ENCODE measurements around the gene FZD7.

The FZD7 gene

DNA sequence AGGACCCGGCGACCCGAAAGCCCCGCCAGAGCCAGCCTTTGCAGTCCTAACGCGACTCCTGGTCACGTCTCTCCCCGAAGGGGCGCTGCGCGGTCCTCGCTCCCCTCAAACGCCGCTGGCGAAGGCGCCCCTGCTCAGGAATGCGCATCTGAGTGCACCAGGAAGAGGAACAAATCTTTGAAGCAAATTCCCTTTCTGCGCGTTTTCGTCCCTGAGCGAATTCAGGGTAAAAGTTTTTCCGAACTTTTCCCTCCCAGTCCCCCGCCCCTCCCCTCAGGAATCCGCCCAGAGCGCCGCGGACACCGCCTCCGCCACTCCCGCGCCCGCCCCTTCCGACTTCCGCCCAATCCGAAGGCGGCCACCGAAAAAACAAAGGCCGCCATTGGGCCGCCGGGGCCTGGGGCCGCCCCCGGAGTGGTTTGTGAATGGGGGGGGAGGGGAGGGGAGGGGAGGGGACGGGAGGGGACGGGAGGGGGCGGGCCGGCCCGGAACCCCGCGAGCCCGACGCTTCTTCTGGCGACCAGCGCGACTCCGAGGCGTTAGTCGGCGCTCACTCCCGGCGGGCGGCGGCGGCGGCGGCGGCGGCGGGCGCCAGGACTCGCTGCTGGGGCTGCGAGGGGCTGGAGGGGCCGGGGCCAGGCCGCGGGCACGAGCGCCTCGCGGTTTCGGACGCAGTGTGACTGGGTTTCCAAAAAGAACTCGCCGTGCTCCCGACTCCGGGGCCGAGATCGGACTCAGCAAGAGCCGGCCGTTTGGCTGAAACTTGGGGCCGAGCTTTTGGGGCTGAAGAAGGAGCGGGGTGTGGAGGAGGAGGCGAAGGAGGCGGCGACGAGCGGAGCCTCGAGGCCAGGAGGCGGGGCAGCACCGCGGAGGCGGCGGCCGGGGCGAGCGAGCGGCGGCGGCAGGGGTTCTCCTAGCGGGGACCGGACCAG lies at the start of gene FZD7:
Gene FZD7, plus strand, starts transcription at position 539 of the 932 bp plus-strand sequence. CDS start 793 bp downstream, outside the sequence.
- peak; percentile 83 for DNase-seq

DNA sequence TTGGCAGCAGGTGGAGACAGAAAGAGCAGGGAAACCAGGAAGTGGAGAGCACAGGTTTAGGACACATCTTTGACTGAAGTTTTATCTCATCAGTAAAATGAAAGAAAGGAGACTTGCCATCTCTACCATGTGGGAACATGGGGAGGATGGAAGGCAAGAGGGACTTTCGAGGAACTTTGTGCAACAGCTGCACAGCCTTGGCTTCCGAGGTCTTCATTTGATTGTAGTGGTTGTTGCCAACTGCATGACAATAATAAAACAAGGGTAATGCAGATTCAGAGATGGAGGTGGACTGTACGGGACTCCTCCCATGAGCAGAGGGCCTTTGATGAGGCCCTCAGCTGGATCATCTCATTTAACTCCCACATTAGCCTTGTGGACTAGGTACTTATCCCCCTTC lies 49.3 kb upstream of the FZD7 start:
- DNase-seq, result no peak

DNA sequence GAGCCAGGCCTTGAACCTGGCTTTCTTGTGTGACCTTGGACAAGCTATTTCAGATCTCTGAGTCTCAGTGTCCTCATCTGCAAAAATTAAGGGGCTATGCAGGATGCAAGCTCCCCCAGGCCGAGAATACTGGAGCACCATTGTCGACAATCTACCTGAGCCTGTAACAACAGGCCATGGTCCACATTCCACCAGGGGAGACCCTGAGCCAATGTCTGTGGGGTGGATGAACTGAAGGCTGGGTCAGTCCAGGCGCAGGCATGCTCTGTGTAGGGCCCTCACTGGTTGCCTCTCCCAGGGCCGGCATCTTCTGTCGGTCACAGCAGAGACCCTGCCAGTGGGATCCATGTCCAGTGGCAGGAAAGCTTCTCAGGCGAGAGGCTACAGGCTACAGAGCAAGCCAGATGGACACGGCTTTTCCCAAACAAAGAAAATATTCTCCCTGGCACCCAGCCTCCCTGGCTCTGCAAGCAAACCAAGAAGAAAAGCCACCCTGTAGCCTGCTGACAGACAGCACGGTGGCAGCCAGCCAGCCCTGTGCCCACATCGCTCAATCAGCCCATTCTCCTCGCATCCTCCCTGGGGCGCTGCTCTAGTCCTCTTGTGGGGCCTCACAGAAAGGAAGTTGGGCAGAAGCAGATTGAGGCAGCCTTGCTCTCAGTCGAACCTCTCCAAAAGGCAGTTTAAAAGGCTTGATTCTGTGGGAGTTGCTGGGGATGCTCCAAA lies 48.7 kb upstream of the FZD7 start:
- DNase-seq, result peak; percentile 71

DNA sequence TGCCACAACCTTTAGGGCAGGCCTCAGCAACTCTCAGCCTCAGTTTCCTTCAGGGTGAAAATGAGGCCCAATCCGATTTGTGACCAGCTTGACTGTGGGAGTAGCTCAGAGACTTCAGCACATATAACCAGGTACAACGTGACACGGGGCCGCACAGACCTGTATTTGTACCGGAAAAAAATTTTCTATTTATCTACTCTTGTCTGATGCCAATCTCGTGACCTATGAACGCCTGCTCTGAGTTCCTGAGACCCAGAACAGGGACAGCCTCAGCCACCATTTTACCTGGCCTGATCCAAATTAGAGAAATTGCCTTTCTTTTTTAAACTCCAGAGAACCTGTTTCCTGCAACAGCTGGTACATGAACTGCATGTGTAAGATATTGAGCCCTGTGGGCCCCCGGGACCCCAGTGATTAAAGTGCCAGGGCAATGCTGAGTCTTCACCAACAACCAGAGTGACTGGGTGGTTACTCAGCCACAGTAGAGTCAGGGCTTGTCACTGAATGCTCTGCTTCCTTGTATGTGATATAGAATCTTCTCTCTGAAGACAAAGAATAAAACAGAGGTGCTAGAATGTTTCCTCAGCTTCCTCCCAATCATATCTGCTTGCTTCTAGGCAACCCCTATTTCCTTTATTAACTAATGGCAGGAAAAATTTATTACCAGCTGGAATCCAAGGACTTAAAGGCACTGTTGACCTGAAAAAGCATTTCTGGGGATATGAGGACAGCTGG lies 47.8 kb upstream of the FZD7 start:
- no peak for DNase-seq

DNA sequence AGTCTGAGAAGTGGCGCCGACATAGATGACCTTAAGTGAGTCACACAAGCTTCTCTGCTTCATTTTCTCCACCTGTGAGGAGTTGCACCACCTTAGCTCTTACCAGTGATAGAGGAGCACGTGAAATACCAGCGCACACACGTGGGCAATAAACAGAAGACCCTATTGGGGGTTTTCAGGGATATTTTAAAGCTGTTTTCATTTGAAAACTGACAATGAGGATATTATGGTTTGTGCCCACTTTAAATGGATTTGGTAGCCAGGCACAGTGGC lies 47.3 kb upstream of the FZD7 start:
- no peak for DNase-seq

DNA sequence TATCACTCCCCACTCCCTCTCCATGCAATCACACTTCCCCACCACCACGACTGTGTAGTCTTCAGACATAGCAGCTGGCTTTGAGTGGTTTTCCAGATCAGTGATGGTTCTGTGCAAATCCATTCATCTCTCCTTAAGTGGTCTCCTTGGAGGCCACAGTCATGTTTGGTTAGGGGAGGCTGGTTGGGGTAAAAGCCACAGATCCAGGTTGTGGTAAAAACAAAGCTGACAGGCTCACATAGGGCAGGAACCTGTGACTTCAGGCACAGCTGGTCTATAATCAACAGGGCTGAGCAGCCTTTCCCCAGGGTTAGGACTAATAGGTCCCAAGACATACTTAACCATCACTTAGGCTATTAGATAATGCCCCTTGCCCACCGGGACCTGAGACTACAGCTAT lies 46.2 kb upstream of the FZD7 start:
- DNase-seq, result no peak

DNA sequence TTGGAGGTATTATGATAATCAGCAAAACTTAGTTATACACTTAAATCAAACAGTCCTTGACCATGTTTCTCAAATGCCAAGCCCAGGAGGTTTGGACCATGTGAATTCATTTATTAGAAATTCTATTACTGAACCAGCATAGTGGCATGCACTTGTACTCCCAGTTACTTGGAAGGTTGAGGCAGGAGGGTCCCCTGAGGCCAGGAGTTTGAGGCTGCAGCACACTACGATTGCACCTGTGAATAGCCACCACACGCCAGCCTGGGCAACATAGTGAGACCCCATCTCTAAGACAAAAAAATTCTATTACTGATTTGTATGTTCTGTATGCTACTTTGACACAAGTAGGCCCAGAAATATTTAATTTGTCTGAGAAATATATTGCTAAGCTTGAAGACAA lies 43.6 kb upstream of the FZD7 start:
- no peak for DNase-seq

DNA sequence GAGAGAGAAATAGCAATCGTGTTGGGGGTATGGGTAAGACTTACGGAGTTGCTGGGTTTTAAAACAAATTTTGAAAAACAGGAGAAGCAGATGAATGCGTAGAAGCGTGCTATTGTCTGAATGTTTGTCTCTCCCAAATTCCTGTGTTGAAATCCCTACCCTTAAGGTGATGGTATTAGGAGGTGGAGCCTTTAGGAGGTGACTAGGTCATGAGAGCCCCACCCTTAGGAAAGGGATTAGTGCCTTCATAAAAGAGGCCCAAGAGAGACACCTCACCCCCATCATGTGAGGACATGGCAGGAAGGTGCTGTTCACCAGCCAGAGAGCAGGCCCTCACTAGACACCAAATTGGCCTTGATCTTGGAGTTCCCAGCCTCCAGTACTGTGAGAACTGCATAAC lies 40.7 kb upstream of the FZD7 start:
- no peak for DNase-seq

DNA sequence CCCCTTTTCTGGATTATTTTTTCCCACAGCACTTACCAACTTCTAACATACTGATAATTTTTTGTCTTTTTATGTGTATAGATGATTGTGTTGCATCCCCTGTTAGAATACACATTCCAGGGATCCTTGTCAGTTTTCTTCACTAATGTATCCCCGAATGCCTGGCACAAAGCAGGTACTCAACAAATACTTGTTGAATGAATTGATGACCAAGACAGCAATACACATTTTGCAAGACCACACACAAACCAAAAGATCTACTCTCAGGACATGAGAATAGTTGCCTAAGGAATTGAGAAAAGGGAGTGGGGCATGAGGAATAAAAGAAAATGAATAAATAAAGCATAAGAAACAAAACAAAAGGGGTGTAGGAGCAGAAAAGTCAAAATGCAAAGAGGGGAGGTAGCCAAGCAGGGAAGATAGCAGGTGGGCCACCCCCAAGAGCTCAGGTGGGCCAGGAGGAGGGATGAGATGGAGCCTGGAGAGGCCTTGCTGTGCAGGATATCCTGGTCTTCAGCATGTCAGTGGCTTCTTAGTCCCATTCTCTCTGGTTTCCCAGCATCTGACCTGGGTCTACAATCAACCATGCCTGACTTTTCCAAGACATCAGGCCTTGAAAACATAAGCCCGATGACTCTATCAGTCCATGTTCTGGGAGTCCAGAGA lies 38.5 kb upstream of the FZD7 start:
- DNase-seq, result no peak

DNA sequence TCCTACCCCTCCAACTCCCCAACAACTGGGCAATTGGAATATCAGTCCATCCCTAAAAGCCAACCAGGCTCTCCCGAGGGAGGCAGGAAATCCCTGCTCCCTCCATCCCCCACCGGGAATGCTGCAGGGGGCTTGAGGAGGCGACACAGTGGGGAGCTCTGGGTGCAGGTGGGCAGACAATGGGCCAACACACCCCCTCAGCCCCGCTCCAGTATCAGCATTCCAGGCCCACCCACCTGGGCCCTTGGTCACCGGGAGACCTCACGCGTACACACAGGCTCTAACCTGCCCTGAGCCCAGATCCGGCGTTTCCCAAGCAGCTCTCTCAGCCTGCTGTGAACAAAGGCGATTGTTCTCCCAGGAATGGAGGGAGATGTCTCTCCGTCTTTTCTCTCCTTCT lies 37.6 kb upstream of the FZD7 start:
- no peak for DNase-seq

DNA sequence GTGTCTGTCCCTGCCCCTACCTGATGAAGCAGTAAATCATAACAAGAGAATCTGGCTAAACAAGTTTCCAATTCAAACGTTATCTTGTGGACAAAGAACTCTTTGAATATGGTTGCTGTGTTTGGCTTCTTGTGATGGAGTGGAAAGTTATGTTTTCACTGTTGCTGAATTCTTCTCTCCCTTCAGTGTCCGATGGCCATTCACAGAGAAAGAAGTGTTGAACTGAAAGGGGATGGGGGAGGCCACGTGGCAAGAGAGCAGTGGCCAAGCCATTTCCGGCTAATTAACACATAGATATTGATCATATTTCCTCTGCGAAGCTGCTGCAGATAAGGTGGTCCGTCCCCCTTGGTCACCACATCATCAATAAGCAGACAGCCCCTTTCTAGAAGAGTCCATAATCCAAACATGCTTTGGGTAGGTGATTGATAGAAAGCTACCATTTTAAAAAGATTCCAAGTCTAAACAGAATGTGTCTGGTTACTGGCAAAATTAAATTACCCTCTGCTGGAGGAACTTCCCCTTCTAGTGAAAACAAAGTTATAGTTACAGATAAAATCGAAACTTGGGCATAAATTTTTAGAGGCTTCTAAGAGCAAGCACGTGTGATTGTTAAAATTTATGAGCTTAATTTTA lies 36.9 kb upstream of the FZD7 start:
- no peak for DNase-seq

DNA sequence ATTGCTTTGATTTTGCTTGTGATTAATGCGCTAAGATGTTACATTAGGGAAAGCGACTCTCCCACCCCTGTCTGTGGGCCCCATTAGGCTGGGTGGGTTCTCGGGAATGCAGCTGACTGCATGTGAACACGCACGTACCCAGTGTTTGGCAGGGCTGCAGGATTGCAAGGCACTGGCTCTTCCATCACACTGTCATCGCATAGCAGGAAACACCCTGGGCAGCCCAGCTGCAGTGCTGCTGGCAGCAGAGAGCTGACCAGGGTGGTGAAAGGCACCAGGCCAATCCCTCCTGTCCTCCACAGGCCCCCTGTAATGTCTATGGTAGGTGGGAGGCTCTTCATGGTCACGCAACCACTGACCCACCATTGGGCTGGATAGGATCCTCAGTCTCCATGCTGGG lies 34.4 kb upstream of the FZD7 start:
- no peak for DNase-seq

DNA sequence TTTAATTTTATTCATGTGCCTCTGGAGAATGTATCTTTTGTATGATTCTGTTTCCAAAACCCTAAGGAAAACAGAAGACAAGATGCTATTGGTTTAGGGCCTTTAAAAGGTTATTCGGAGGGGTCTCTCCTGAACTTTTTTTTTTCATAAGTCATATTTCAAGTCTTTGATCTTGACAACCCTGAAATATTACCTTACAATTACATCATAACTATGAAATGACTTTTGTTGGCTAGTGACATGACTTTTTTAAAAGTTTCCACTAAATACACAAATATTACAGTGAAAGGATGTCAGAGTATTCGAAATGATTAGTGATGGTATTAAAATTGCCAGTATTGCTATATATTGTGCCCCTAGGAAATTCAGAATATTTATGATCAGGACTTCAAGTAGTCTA lies 31.8 kb upstream of the FZD7 start:
- no peak for DNase-seq

DNA sequence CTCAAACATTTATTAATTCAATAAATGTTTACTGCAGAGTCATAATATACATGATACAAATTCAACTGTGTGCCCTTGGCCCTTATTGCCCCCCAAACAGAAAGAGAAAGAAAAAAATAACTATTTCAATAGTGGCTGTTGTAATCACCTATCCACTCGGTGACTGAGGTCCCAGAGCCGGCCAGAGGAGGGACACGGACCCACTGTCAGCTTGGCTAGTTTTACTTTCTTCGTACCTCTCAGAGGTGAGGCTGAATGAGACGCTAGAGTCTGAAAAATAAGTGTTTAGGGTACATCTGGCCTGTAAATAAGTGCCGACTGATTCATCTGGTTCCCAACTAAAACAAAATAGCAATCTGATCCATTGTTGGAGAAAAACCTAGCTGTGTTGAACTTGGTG lies 31.3 kb upstream of the FZD7 start:
- DNase-seq, result no peak

DNA sequence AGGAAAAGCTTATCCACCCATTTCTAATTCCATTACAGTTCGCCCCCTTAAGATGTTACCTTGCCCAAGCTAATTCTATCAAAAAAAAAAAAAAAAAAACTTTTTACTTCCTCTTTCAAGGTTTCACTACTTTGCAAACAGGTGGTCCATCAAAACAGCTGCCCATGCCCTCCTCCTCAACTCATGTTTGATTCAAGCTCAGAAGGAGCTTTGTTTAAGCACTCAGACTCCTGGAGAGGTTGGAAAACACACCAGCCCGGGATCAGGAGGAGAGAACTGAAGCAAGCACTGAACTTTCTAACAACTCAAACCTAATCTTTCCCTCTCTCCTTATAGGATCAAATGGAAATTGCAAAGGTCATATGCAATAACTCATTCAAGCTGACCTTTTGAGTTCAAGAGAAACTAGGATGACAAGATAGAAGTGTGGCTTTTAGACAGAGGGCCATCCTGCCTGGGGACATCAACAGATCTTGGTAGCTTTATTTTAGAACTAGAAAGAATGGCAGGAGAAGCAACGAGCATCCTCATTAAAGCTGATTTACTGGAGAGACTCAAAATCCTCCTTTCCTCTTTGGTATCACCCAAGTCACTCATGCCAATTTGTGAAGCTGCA lies 28.3 kb upstream of the FZD7 start:
- DNase-seq, result no peak

DNA sequence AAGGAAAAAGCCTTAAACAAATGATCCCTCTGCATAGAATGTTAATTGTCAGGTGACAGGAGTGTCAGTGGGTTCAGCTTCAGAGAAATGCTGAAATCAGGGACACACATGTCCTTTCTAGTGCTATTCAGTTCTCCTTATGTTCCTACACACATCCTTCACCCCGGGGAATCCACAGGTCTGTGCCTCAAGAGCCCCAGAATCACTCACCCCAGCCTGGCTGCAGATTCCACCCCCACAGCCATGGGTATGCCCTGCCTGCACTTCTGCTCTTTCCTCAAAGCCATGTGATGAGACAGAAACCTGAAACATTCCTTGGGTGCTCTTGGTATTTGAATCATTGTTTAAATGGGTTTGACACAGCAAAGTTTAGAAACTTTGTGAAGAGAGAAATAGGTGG lies 27.4 kb upstream of the FZD7 start:
- DNase-seq, result no peak

DNA sequence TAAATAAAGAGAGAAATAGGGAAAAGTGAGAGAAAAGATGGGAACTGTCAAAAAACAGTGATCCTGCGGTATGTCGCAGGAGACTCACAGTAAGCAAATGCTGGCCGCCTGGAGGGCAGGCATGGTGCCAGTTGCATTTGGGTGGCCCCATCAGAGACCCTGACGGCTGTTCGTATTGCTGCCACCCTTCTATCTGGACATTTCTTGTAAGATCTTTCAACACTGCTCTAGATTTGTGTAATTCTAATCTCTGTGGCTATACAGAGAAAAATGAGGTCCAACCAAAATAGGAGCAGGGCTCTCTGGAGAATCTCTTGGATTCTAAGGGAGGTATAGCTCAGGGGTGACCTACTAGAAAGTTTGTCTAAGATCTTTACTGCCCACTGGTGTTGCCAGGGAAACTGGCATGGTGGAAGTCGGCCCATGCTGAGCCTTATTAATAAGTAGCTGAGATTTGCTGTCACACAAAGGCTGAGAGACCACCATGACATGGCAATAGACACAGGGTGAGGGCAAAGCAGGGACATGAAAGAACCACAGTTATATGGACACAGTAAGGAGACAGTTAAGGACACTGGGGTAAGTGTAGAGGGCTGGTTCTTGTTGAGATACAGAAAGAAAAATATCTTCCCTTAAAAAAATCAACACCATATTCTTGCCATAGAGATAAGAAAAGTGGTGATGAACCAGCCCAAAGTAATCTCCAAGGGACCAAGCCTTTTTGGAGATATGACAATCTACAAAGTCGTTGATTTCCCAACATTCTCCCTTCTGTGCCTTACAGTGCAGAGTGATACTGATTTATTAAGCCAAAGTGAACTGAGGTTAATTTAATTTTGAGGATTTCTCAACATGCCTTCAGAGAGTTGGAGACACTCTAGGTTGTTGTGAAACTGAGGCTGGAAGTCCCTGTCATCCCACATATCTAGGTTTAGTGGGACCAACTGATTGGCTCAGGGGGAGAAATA lies 26.4 kb upstream of the FZD7 start:
- DNase-seq, result no peak

DNA sequence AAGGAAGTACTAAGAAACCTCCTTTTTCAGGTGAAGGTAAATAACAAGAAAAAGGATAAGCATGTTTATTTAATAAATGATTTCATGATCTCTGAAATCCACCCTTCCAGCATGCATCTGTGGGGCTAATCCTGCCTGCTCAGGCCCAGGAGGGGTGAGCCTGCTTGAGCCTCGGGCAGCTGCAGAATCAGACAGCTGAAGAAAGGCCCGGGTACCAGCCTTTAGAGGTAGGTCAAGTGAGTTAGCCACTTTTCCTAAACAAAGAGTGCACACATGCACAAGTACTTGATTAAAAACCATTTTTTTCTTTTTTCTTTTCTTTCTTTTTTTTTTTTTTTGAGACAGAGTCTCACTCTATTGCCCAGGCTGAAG lies 25.7 kb upstream of the FZD7 start:
- DNase-seq, result no peak

DNA sequence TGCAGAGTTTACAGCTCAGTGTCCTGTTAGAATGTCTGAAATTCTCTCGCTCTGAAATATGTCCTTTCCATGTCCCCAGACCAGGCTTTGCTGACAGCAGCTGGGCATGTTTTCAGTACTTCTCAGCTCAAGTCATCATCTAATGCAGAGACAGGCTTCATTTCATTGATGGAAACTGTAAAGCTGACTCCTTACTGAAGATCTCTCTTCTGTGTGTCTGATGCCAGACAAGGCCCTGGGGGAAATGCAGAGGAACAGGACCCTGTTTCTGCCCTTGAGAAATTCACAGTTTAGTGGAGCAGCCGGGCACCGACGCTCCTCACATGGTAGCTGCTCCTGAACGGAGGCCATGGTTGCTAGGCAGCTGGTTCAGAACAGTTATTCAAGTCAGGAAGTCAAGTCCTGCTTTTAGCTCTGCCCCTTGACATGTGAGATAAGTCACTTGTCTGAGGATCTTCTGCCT lies 24.6 kb upstream of the FZD7 start:
- no peak for DNase-seq

DNA sequence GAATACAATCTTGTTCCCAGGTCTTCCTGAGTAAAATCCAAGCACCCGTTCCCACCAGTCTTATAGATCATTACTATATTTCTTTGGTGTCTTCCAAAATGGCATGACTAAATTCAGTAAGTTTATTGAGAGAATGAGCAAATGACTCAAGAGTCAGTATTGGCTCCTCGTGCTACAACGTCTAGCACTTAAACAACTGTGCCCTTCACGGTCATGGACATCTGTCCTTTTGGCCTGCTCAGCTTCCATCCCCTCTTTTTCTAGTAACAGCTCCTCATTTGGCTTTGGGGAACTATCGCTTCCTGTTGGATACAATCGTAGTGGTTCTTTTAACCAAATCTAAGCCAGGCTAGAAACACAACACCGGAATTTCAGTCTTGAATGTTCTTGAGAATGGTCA lies 24.1 kb upstream of the FZD7 start:
- DNase-seq, result no peak

DNA sequence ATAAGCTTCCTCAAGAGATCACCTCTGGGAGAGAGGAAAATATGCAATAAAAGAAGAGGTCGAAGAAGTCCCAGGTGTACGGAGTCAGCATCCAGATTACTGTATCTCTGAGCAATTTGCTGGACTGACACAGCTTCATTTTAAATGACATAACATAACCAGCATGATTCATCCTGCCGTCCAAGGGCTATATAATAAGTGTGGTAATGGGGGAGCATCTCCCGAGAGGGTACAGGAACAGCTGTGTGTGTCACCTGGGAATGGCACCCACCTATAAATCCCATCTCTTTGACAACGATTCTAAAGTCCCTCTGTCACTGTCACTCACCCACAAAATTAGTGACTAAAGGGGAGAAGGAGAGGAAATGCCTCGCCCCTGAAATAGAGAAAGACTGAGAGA lies 19.3 kb upstream of the FZD7 start:
- DNase-seq, result no peak

Data from GDM1 (cell line).